ENCODE measurements around the gene ITPR1.

DNA sequence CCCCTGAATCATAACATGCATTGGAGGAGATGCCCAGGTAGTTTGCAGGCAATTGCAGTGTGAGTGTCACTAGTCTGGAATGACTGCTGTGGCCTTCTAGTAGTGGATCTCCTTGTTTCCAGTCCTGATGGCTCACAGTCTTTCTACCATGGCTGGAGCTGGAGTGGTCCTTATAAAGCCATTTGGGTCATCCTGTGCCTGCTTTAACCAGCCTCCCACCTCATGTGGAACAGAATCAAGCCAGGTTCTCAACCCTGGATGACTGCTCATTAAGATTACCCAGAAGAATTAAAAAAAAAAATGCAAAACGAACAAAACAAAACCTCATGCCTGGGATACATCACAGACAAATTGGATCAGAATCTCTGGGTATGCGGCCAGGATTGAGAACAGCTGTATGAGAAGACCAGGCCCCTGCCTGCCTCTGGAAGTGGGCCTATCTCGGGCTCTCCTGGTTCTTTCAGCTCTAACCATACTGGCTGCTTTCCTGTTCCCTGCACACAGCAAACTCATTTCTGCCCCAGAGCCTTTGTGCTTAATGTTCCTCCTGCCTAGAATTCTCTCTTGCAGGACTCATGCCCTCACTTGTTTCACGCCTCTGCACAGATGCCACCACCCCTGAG lies 96.4 kb downstream of the ITPR1 start:
- TF ChIP-seq, protein P1, sequence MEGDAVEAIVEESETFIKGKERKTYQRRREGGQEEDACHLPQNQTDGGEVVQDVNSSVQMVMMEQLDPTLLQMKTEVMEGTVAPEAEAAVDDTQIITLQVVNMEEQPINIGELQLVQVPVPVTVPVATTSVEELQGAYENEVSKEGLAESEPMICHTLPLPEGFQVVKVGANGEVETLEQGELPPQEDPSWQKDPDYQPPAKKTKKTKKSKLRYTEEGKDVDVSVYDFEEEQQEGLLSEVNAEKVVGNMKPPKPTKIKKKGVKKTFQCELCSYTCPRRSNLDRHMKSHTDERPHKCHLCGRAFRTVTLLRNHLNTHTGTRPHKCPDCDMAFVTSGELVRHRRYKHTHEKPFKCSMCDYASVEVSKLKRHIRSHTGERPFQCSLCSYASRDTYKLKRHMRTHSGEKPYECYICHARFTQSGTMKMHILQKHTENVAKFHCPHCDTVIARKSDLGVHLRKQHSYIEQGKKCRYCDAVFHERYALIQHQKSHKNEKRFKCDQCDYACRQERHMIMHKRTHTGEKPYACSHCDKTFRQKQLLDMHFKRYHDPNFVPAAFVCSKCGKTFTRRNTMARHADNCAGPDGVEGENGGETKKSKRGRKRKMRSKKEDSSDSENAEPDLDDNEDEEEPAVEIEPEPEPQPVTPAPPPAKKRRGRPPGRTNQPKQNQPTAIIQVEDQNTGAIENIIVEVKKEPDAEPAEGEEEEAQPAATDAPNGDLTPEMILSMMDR (IDR thresholded peaks at IDR 0.05) = no peak
- TF ChIP-seq POLR2A (IDR thresholded peaks at IDR 0.05) = no peak

Data from thyroid gland (tissue), 4 donors.